CD8-positive, alpha-beta memory T cell (primary cell): Measurements from ENCODE around the gene KLHL29. TPM values are rescaled to one million over a fixed set of nuclear protein-coding genes. Genes with fewer than 3 reads are reported as not detected.

Source experiments
- CTCF ChIA-PET: fragments of 350-600 bp; sonication (Branson Sonifier 250); formaldehyde crosslinking; loops from one replicate; lab custom pipeline; 2021; ENCODE audit warnings: antibody characterized with exemption; lab: Charles Lee
- POLR2A ChIA-PET: fragments of 350-600 bp; sonication (Branson Sonifier 250); formaldehyde crosslinking; loops from one replicate; lab custom pipeline; 2021; ENCODE audit warnings: antibody characterized with exemption; lab: Charles Lee
- DNase-seq, 5 donors: peaks; one replicate each; pipeline versions ENCODE4 v3.0.0 to v3.0.0-alpha.2; 2020 to 2022; ENCODE audit warnings: mixed read lengths in 1 of 5
- H3K27ac ChIP-seq: one replicate; pipeline ENCODE4 v1.7.0; 2013; ENCODE audit warnings: low read depth, mild to moderate bottlenecking, low read length, moderate library complexity
- H3K27me3 ChIP-seq: 2 replicates; pipeline ENCODE4 v1.7.0; 2013; ENCODE audit warnings: low read length, mild to moderate bottlenecking; ENCODE audit not compliant: insufficient read depth, poor library complexity, severe bottlenecking
- H3K36me3 ChIP-seq: 2 replicates; pipeline ENCODE4 v1.7.0; 2013; ENCODE audit warnings: mild to moderate bottlenecking, low read length, moderate library complexity; ENCODE audit not compliant: insufficient read depth
- H3K4me1 ChIP-seq: 2 replicates; pipeline ENCODE4 v1.7.0; 2013; ENCODE audit warnings: mild to moderate bottlenecking, low read length, moderate library complexity; ENCODE audit not compliant: insufficient read depth
- H3K4me3 ChIP-seq: 2 replicates; pipeline ENCODE4 v1.7.0; 2013; ENCODE audit warnings: mild to moderate bottlenecking, low read length
- H3K9me3 ChIP-seq: 2 replicates; pipeline ENCODE4 v1.7.0; 2013; ENCODE audit warnings: mild to moderate bottlenecking, low read length
- H3K27ac Mint-ChIP-seq, 8 donors: one replicate each; pipeline ENCODE4 v1.8.0; 2020 to 2021; ENCODE audit warnings: mixed read lengths in 8 of 8, mild to moderate bottlenecking in 6 of 8, inconsistent platforms in 3 of 8, moderate library complexity in 3 of 8
- H3K27me3 Mint-ChIP-seq, 2 donors: one replicate each; pipeline ENCODE4 v1.8.0; 2020 to 2021; ENCODE audit warnings: mixed read lengths in 2 of 2, mild to moderate bottlenecking in 1 of 2, moderate library complexity in 1 of 2
- H3K36me3 Mint-ChIP-seq, 3 donors: one replicate each; pipeline ENCODE4 v1.8.0; 2020 to 2021; ENCODE audit warnings: mixed read lengths in 3 of 3, inconsistent platforms in 1 of 3, mild to moderate bottlenecking in 1 of 3
- H3K4me1 Mint-ChIP-seq, 3 donors: one replicate each; pipeline ENCODE4 v1.8.0; 2020 to 2021; ENCODE audit warnings: mixed read lengths in 3 of 3, inconsistent platforms in 1 of 3, mild to moderate bottlenecking in 1 of 3
- H3K4me3 Mint-ChIP-seq, 7 donors: one replicate each; pipeline ENCODE4 v1.8.0; 2020 to 2021; ENCODE audit warnings: mixed read lengths in 7 of 7, mild to moderate bottlenecking in 6 of 7, moderate library complexity in 4 of 7, inconsistent platforms in 2 of 7
- H3K9me3 Mint-ChIP-seq, 5 donors: one replicate each; pipeline ENCODE4 v1.8.0; 2020 to 2022; ENCODE audit warnings: mixed read lengths in 5 of 5, mild to moderate bottlenecking in 3 of 5, moderate library complexity in 2 of 5, inconsistent platforms in 1 of 5
- polyA plus RNA-seq: library from polyadenylated mRNA; unstranded; fragments of 300-500 nt; fragmentation: Illumina TruSeq; gene quantifications from one replicate; pipeline ENCODE4 v1.2.3, GENCODE V29; 2021
- total RNA-seq, 2 experiments: library from RNA; stranded (reverse); gene quantifications; one replicate each; pipeline ENCODE4 v1.2.3, GENCODE V29; 2021

KLHL29 gene
- total and polyA plus RNA-seq, 3 experiments from 2014 or later = 0.11 to 0.21 (median 0.13) TPM

DNA sequence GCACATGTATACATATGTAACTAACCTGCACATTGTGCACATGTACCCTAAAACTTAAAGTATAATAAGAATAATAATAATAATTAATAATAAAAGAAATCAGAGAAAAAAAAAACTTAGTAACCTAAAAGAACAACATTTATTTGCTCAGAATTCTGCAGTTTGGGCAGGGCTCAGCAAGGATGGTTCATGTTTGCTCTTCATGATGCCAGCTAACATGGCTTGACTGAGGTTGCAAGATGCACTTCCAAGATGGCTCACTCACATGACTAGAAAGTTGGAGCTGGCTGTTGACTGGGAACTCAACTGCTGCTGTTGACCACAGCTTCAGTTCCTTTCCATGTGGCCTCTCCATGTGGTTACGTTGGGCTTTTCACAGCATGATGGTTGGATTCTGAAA, 56.4 kb downstream of the KLHL29 start:
- Mint-ChIP-seq H3K9me3 (peaks cover 0 to 14% (median 5%) of the 10 kb centered on the region in 5 donors), H3K27ac (no peak overlapping the region), H3K4me3 (no peak overlapping the region), H3K27me3 (peaks cover 9 to 11% of the 10 kb centered on the region in 2 donors), H3K4me1 (no peaks in the 10 kb centered on the region), H3K36me3 (no peaks in the 10 kb centered on the region)
- no peaks in the 10 kb centered on the region for H3K9me3 ChIP-seq
- CTCF ChIA-PET = no interaction called here
- DNase-seq = no peak
- no peaks in the 10 kb centered on the region for H3K27me3 ChIP-seq
- H3K4me3 ChIP-seq = no peak overlapping the region
- H3K36me3 ChIP-seq = no peaks in the 10 kb centered on the region
- no peak overlapping the region for H3K27ac ChIP-seq
- H3K4me1 ChIP-seq = no peaks in the 10 kb centered on the region
- POLR2A ChIA-PET = no interaction called here

DNA sequence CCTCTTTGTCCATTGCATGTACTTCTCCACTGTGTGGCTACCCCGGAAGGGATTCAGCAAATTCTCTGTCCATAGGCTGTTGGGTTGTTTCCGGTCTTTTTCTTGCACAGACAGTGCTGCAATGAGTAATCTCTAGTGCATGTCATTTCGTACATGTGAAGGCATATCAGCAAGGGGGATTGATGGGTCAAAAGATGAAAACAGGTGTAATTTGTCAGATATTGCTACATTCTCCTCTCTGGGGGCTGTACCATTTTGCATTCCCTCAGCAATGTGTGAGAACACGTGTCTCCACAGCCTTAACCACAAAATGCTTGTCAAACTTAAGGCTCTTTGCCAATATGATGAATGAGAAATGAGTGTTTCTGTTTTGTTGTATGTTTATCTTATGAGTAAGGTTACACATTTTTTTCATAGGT, 60.5 kb downstream of the KLHL29 start:
- Histone ChIP-seq H3K27ac (no peak overlapping the region), H3K9me3 (no peaks in the 10 kb centered on the region), H3K4me3 (no peak overlapping the region), H3K4me1 (no peaks in the 10 kb centered on the region), H3K27me3 (no peaks in the 10 kb centered on the region), H3K36me3 (no peaks in the 10 kb centered on the region)
- Mint-ChIP-seq H3K4me1 (no peaks in the 10 kb centered on the region), H3K4me3 (no peak overlapping the region), H3K27me3 (peaks cover 0 to 9% of the 10 kb centered on the region in 2 donors), H3K36me3 (no peaks in the 10 kb centered on the region), H3K27ac (no peak overlapping the region), H3K9me3 (peaks cover 0 to 10% (median 2%) of the 10 kb centered on the region in 5 donors)
- no peak for DNase-seq
- CTCF ChIA-PET = no interaction called here
- POLR2A ChIA-PET = no interaction called here

DNA sequence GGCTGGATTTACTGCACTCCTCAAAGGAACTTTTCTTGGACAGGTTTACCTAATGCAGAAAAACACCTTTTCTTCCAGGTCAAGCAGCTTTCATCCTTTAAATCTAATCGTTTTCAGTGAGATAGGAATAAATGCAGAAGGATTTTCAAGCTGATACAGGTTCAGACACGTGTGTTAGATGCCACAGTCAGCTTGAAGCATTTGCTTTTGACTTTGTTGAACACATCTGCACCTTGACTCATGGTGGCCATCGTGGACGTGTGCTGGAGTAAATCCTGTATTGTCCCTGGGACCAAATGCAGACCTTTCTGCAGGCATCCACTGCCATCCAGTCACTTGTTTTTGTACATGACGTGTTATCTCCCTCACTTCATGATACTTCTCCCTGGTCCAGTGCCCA, 61.9 kb downstream of the KLHL29 start:
- H3K36me3 Mint-ChIP-seq = no peaks in the 10 kb centered on the region
- no peak overlapping the region for H3K27ac ChIP-seq
- H3K27me3 Mint-ChIP-seq = peaks cover 3 to 12% of the 10 kb centered on the region in 2 donors
- ChIA-PET POLR2A (no interaction called here), CTCF (no interaction called here)
- H3K27ac Mint-ChIP-seq = no peak overlapping the region
- peaks cover 0 to 4% (median 3%) of the 10 kb centered on the region in 3 donors for H3K4me1 Mint-ChIP-seq
- H3K4me1 ChIP-seq = no peaks in the 10 kb centered on the region
- peaks cover 0 to 7% (median under 1%) of the 10 kb centered on the region in 5 donors for H3K9me3 Mint-ChIP-seq
- DNase-seq = no peak
- no peak overlapping the region for H3K4me3 ChIP-seq
- no peaks in the 10 kb centered on the region for H3K27me3 ChIP-seq
- no peak overlapping the region for H3K4me3 Mint-ChIP-seq
- no peaks in the 10 kb centered on the region for H3K36me3 ChIP-seq
- no peaks in the 10 kb centered on the region for H3K9me3 ChIP-seq

DNA sequence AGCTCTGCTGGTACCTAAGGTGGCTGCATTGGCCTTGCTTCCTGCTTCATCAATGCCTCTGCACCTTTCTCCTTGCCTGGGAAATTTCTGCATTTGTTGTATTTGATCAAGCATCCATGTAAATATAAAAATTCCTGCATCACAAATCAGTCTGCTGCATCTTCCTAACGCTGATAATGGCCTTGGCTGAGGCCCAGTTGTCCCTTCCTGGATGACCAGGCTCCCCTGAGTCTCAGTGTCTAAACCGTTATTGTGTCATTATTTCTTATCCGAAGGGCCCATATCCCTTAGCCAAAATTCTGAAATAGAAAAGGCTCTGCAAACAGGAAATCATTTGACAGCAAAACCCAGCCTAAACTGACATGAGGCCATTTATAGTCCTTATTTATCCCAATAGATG, 62.4 kb downstream of the KLHL29 start:
- Mint-ChIP-seq H3K9me3 (peaks cover 0 to 6% (median 0%) of the 10 kb centered on the region in 5 donors), H3K27ac (no peak overlapping the region), H3K4me3 (no peak overlapping the region), H3K36me3 (no peaks in the 10 kb centered on the region), H3K4me1 (peaks cover 0 to 8% (median 7%) of the 10 kb centered on the region in 3 donors), H3K27me3 (peaks cover 3 to 15% of the 10 kb centered on the region in 2 donors)
- no peak overlapping the region for H3K4me3 ChIP-seq
- no peaks in the 10 kb centered on the region for H3K9me3 ChIP-seq
- H3K27me3 ChIP-seq = no peaks in the 10 kb centered on the region
- no peak overlapping the region for H3K27ac ChIP-seq
- ChIA-PET CTCF (no interaction called here), POLR2A (no interaction called here)
- peaks cover 2% of the 10 kb centered on the region for H3K4me1 ChIP-seq
- DNase-seq = no peak
- no peaks in the 10 kb centered on the region for H3K36me3 ChIP-seq

DNA sequence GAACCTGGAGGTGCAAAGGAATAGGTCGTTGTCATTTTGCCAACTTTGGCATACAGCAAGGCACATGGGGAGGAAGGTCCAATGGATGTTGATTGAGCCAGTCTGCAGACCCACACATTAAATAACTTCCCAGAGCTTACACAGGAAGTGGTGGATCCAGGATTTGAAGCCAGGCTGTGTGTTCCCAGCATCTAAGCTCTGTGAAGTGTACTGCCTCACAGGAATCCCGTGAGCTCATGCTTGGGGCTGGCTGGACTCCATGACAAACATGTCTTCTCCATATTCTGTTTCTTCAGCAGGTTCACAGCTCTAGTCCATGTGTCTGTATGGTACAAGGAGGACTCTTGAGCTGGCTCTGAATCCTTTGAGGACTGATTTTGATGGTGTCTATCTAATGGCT, 63.9 kb downstream of the KLHL29 start:
- H3K4me1 ChIP-seq = peaks cover 14% of the 10 kb centered on the region
- no peak for DNase-seq
- CTCF ChIA-PET = no interaction called here
- H3K27me3 Mint-ChIP-seq = peaks cover 6 to 18% of the 10 kb centered on the region in 2 donors
- no peaks in the 10 kb centered on the region for H3K36me3 Mint-ChIP-seq
- H3K4me3 Mint-ChIP-seq = no peak overlapping the region
- no peaks in the 10 kb centered on the region for H3K9me3 ChIP-seq
- no peak overlapping the region for H3K4me3 ChIP-seq
- no peaks in the 10 kb centered on the region for H3K27me3 ChIP-seq
- H3K27ac Mint-ChIP-seq = no peak overlapping the region
- no peaks in the 10 kb centered on the region for H3K36me3 ChIP-seq
- POLR2A ChIA-PET = no interaction called here
- no peaks in the 10 kb centered on the region for H3K9me3 Mint-ChIP-seq
- H3K27ac ChIP-seq = no peak overlapping the region
- H3K4me1 Mint-ChIP-seq = peaks cover 13 to 23% (median 22%) of the 10 kb centered on the region in 3 donors

DNA sequence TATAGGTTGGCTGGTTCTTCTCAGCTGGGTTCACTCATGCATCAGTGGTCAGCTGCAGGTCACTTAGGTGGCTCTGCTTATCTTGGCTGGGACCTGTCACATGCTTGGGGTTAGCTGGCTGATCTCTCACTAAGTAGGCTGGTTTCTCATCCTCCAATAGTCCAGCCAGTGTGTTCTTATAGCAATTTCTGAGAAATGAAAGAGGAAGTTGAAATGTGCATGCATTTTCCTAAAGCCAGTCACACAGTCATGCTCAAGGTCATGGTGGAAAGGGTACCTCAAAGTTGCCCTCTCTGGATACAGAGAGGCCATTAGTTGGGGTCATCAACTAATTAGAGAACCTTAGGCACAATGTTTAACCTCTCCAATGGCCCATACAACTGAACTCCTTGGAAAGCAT, 64.4 kb downstream of the KLHL29 start:
- Mint-ChIP-seq H3K4me1 (peaks cover 13 to 27% (median 24%) of the 10 kb centered on the region in 3 donors), H3K36me3 (no peaks in the 10 kb centered on the region), H3K27me3 (peaks cover 6 to 20% of the 10 kb centered on the region in 2 donors), H3K4me3 (no peak overlapping the region), H3K27ac (no peak overlapping the region), H3K9me3 (no peaks in the 10 kb centered on the region)
- Histone ChIP-seq H3K9me3 (no peaks in the 10 kb centered on the region), H3K4me1 (peaks cover 17% of the 10 kb centered on the region), H3K4me3 (no peak overlapping the region), H3K27ac (no peak overlapping the region), H3K27me3 (no peaks in the 10 kb centered on the region), H3K36me3 (no peaks in the 10 kb centered on the region)
- no peak for DNase-seq
- CTCF ChIA-PET = no interaction called here
- POLR2A ChIA-PET = no interaction called here

DNA sequence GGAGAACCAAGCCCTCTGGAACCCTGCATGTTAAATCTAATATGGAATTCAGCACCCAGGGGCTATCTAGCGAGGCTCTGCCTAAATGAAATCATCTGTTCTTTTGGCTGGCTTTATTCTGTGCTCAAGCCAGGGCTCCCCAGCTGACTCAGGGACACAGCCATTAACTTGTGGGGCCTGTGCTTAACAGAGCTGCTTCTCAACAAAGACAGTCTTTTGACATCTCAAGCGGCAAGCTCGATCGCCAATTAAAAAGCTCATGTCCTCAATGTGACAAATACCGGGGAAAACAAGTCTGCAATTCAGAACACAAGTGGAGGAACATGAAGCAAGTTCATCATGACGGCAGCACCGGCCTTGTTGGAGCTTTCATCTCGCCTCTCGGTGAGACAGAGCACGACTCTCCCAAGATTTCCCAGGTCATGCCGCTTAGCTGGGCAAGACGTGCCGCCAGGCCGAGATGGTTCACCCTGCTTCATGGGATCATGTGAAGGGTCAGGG, 64.9 kb downstream of the KLHL29 start:
- no peaks in the 10 kb centered on the region for H3K36me3 Mint-ChIP-seq
- CTCF ChIA-PET = no interaction called here
- Histone ChIP-seq H3K27ac (no peak overlapping the region), H3K4me3 (no peak overlapping the region), H3K4me1 (peaks cover 17% of the 10 kb centered on the region), H3K9me3 (no peaks in the 10 kb centered on the region), H3K27me3 (no peaks in the 10 kb centered on the region), H3K36me3 (no peaks in the 10 kb centered on the region)
- no peaks in the 10 kb centered on the region for H3K9me3 Mint-ChIP-seq
- peaks cover 6 to 25% of the 10 kb centered on the region in 2 donors for H3K27me3 Mint-ChIP-seq
- POLR2A ChIA-PET = no interaction called here
- peaks cover 13 to 30% (median 24%) of the 10 kb centered on the region in 3 donors for H3K4me1 Mint-ChIP-seq
- DNase-seq = no peak
- H3K27ac Mint-ChIP-seq = no peak overlapping the region
- H3K4me3 Mint-ChIP-seq = no peak overlapping the region

DNA sequence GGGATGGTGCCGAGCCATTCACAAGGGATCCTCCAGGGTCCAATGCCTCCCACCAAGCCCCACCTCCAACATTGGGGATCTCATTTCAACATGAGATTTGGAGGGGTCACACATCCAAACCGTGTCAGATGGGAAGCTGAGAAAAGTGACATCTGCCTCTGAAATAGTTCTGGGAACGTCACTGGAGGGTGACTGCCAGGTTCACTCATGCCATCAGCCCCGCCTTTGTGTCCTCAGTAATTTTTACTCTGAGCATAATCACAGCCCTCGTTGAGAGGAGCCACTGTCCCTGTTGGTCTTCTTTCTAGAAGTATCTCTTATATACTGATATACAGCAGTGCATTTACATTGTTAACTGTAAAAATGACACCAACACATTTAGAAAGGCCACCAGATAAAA, 67.4 kb downstream of the KLHL29 start:
- no peaks in the 10 kb centered on the region for H3K9me3 ChIP-seq
- peaks cover 0 to 2% (median 0%) of the 10 kb centered on the region in 5 donors for H3K9me3 Mint-ChIP-seq
- no peaks in the 10 kb centered on the region for H3K27me3 ChIP-seq
- peaks cover 9 to 37% of the 10 kb centered on the region in 2 donors for H3K27me3 Mint-ChIP-seq
- no peaks in the 10 kb centered on the region for H3K36me3 Mint-ChIP-seq
- POLR2A ChIA-PET = no interaction called here
- H3K4me3 Mint-ChIP-seq = peak overlapping the region in 1 of 7 donors; percentile 38
- H3K4me3 ChIP-seq = no peak overlapping the region
- no peak overlapping the region for H3K27ac ChIP-seq
- CTCF ChIA-PET = no interaction called here
- H3K27ac Mint-ChIP-seq = no peak overlapping the region
- peaks cover 17% of the 10 kb centered on the region for H3K4me1 ChIP-seq
- H3K4me1 Mint-ChIP-seq = peaks cover 13 to 30% (median 24%) of the 10 kb centered on the region in 3 donors
- DNase-seq = no peak
- no peaks in the 10 kb centered on the region for H3K36me3 ChIP-seq
